Skeletal muscle tissue (tissue), 4 donors: ENCODE measurements around the gene TRMT112. TPM values are rescaled to one million over a fixed set of nuclear protein-coding genes. Genes with fewer than 3 reads are reported as not detected.

Experiments
- H3K27ac ChIP-seq: one replicate; pipeline ENCODE4 v1.7.0; 2013; ENCODE audit warnings: mild to moderate bottlenecking, low read depth, low read length, inconsistent platforms
- H3K27me3 ChIP-seq, 3 donors: one replicate each; pipeline ENCODE4 v1.7.0; 2013; ENCODE audit warnings: low read length in 3 of 3; ENCODE audit not compliant: control insufficient read depth in 3 of 3, insufficient read depth in 3 of 3
- H3K36me3 ChIP-seq, 3 donors: one replicate each; pipeline ENCODE4 v1.7.0; 2013; ENCODE audit warnings: low read length in 3 of 3; ENCODE audit not compliant: control insufficient read depth in 3 of 3, insufficient read depth in 3 of 3
- H3K4me1 ChIP-seq, 3 donors: one replicate each; pipeline ENCODE4 v1.7.0; 2013; ENCODE audit warnings: low read length in 3 of 3, mild to moderate bottlenecking in 3 of 3; ENCODE audit not compliant: control insufficient read depth in 3 of 3, insufficient read depth in 3 of 3
- H3K4me3 ChIP-seq, 3 donors: one replicate each; pipeline ENCODE4 v1.7.0; 2013; ENCODE audit warnings: low read length in 3 of 3
- H3K9ac ChIP-seq, 3 donors: one replicate each; pipeline ENCODE4 v1.7.0; 2013; ENCODE audit warnings: low read length in 3 of 3, mild to moderate bottlenecking in 3 of 3, moderate library complexity in 2 of 3, low read depth in 1 of 3
- H3K9me3 ChIP-seq, 3 donors: one replicate each; pipeline ENCODE4 v1.7.0; 2013; ENCODE audit warnings: low read length in 3 of 3; ENCODE audit not compliant: control insufficient read depth in 3 of 3
- total RNA-seq: library from RNA; depleted of rRNA; stranded (reverse); fragments of >200 nt; gene quantifications from one replicate; pipeline ENCODE4 v1.2.3, GENCODE V29; 2014
- donor health status: Osteomylitis.

The TRMT112 gene
- total RNA-seq, 1 donor from 2014 or later: 247 TPM

GRCh38 chr11:64276653-64277431 is 40.5 kb downstream of the TRMT112 start:
- Histone ChIP-seq H3K36me3 (peaks cover 17 to 29% (median 19%) of the 10 kb centered on the region in 3 donors), H3K9me3 (no peaks in the 10 kb centered on the region), H3K27me3 (no peaks in the 10 kb centered on the region), H3K4me1 (peaks cover 4 to 8% (median 6%) of the 10 kb centered on the region in 3 donors), H3K4me3 (no peak overlapping the region), H3K9ac (peak overlapping the region in 1 of 3 donors; percentile 8), H3K27ac (no peak overlapping the region)

GRCh38 chr11:64275841-64276240 is 41.5 kb downstream of the TRMT112 start:
- H3K36me3 ChIP-seq: peaks cover 17 to 29% (median 19%) of the 10 kb centered on the region in 3 donors

GRCh38 chr11:64275031-64275800 is 42.1 kb downstream of the TRMT112 start:
- Histone ChIP-seq H3K4me3 (no peak overlapping the region), H3K27me3 (no peaks in the 10 kb centered on the region), H3K4me1 (peaks cover 8 to 16% (median 10%) of the 10 kb centered on the region in 3 donors), H3K9me3 (no peaks in the 10 kb centered on the region), H3K36me3 (peaks cover 17 to 29% (median 19%) of the 10 kb centered on the region in 3 donors), H3K9ac (peak overlapping the region in 1 of 3 donors; percentile 5), H3K27ac (no peak overlapping the region)

More at GRCh38 chr11:64275841-64276240, 41.5 kb downstream of the TRMT112 start:
- Histone ChIP-seq H3K27ac (no peak overlapping the region), H3K9me3 (no peaks in the 10 kb centered on the region), H3K4me1 (peaks cover 8 to 13% (median 8%) of the 10 kb centered on the region in 3 donors), H3K4me3 (no peak overlapping the region), H3K9ac (no peak overlapping the region), H3K27me3 (no peaks in the 10 kb centered on the region)

GRCh38 chr11:64269540-64270220 is 47.7 kb downstream of the TRMT112 start:
- Histone ChIP-seq H3K4me3 (peak overlapping the region; percentile 98 to 99 (median 98)), H3K9ac (peak overlapping the region; percentile 95 to 96 (median 96)), H3K36me3 (peaks cover 9 to 19% (median 13%) of the 10 kb centered on the region in 3 donors), H3K27ac (peak overlapping the region; percentile 96), H3K27me3 (no peaks in the 10 kb centered on the region), H3K9me3 (no peaks in the 10 kb centered on the region), H3K4me1 (peaks cover 24 to 34% (median 32%) of the 10 kb centered on the region in 3 donors)

- H3K9ac ChIP-seq: peak overlapping the region; percentile 87 to 91 (median 90)
- peak overlapping the region; percentile 96 for H3K27ac ChIP-seq
- H3K4me3 ChIP-seq: peak overlapping the region; percentile 78 to 84 (median 80)
- H3K9me3 ChIP-seq: no peaks in the 10 kb centered on the region
- no peaks in the 10 kb centered on the region for H3K27me3 ChIP-seq
- peaks cover 9 to 19% (median 16%) of the 10 kb centered on the region in 3 donors for H3K36me3 ChIP-seq
- peaks cover 24 to 34% (median 32%) of the 10 kb centered on the region in 3 donors for H3K4me1 ChIP-seq
Measured at GRCh38 chr11:64268893-64269539, 48.3 kb downstream of the TRMT112 start.

- peaks cover 13 to 23% (median 19%) of the 10 kb centered on the region in 3 donors for H3K36me3 ChIP-seq
- H3K27ac ChIP-seq: peak overlapping the region; percentile 96
- no peaks in the 10 kb centered on the region for H3K9me3 ChIP-seq
- peak overlapping the region; percentile 87 to 91 (median 90) for H3K9ac ChIP-seq
- H3K4me1 ChIP-seq: peaks cover 24 to 34% (median 32%) of the 10 kb centered on the region in 3 donors
- peak overlapping the region; percentile 78 to 84 (median 80) for H3K4me3 ChIP-seq
- H3K27me3 ChIP-seq: no peaks in the 10 kb centered on the region
Measured at GRCh38 chr11:64268025-64268892, 49.1 kb downstream of the TRMT112 start.

GRCh38 chr11:64267207-64267945 is 50.0 kb downstream of the TRMT112 start:
- H3K36me3 ChIP-seq: peaks cover 19 to 28% (median 27%) of the 10 kb centered on the region in 3 donors
- H3K4me1 ChIP-seq: peaks cover 23 to 32% (median 31%) of the 10 kb centered on the region in 3 donors
- H3K4me3 ChIP-seq: no peak overlapping the region
- H3K9ac ChIP-seq: peak overlapping the region; percentile 33 to 91 (median 38)
- H3K27ac ChIP-seq: peak overlapping the region; percentile 96
- no peaks in the 10 kb centered on the region for H3K9me3 ChIP-seq
- H3K27me3 ChIP-seq: no peaks in the 10 kb centered on the region
